ENCODE results near the gene DCC.

DNA sequence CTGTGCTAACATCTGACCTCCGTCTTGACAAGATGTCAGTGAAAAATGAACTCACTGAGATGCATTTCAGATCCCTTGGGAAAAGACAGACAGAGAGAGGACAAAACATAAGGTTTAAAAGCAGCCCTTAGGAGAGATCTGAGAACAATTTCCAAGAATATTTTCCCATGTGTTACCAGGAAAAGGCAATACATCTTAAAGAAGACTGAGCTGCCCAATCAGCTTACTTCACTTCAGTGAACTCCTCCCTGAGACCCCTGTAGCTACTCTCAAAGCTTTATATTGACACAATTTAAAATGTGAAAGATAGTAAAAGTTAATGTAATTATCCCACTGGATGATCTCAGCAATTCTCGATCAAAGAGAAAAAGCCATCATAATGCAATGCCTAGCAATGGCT lies 505.0 kb downstream of the DCC start:
- TF ChIP-seq EZH2 (IDR thresholded peaks at IDR 0.05; ENCODE audit: insufficient read depth, poor library complexity, severe bottlenecking), result no peak
- TF ChIP-seq EZH2phosphoT487 (IDR thresholded peaks at IDR 0.05; ENCODE audit: insufficient read depth, low read depth), result no peak
